SK-MEL-5 (cell line): ENCODE measurements around the gene EHBP1. TPM values are rescaled to one million over a fixed set of nuclear protein-coding genes. Genes with fewer than 3 reads are reported as not detected.
"Not testable (repeated sequence)": the region's sequence is repeated elsewhere in the genome, so short reads cannot be mapped to it uniquely, and the experiment has no call there.

Experiments used
- DNase-seq: peaks from one replicate; pipeline ENCODE4 v3.0.0-alpha.2; 2016; ENCODE audit warnings: low read depth, low spot score
- in situ Hi-C: cut with HindIII; loops from 2 replicates; pipeline ENCODE4 v1.10.0; 2016; ENCODE audit warnings: low sequenced_read_pairs, high pct_unique_total_duplicates, low pct_unique_long_range_greater_than_20kb
- total RNA-seq: library from RNA; depleted of rRNA; stranded (reverse); fragments of >200 nt; shearing (Covaris generic); gene quantifications from 2 replicates; pipeline ENCODE4 v1.2.3, GENCODE V29; 2014

EHBP1 gene
- total RNA-seq, 1 experiment from 2014 or later = 49.0 TPM

GRCh38 chr2:63000801-63001200, 295.3 kb downstream of the EHBP1 start:
- DNase-seq = no peak
- in situ Hi-C loops = no loop called here

DNA sequence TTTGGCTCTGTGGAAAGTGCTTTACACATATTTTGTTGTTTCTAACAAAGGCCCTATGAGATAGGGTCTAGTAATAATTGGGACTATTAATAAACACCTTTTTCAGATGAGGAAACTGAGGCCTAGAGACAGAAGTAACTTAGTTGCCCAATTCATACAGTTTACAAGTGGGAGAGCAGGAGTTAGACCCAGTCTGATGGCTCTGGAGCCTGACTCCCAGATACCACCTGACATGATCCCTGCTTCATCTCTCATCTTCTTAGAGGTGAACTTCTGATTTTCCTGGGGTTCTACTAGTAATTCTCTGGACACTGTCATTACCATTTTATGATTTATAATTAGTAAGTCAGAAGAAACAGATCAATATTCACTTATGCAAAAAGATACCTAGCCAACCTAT, 296.1 kb downstream of the EHBP1 start:
- no peak for DNase-seq
- in situ Hi-C loops = no loop called here

DNA sequence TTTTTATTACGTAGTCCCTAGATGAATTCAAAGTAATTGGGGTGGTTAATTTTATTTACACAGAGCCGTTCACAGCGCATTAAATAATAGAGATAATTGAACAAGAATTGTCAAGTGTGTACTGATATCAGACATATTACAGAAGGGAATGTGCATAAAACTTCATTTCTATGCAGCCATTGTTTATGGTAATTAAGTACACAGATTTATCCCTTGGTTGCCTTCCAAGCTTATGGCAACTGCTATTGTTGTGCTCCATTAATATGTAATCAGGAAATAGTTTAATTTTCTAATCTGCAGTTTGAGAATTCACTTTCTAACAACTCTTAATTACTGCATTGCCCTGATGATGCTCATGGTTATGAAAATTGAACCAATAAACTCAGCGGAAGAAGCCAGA, 297.8 kb downstream of the EHBP1 start:
- in situ Hi-C loops = no loop called here
- no peak for DNase-seq

GRCh38 chr2:63007813-63008458, 302.4 kb downstream of the EHBP1 start:
- in situ Hi-C loops = no loop called here
- DNase-seq = no peak

GRCh38 chr2:63008838-63009237, 303.3 kb downstream of the EHBP1 start:
- no peak for DNase-seq
- in situ Hi-C loops = no loop called here

DNA sequence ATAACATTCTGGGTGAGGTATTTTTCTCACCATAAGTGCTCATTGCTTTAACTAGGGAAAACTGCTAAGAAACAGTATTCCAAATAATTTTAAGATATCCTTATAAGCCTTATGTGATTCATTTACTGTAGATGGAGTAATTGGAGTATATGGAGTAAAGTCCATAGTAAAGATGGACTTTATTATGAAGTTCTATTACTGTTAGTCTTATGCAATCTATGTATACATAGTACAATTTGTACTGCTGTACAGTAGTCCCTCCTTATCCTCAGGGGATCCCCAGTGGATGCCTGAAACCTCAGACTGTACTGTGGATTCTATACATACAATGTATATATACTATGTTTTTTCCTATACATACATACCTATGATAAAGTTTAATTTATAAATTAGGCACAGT, 304.0 kb downstream of the EHBP1 start:
- DNase-seq = no peak
- in situ Hi-C loops = no loop called here

DNA sequence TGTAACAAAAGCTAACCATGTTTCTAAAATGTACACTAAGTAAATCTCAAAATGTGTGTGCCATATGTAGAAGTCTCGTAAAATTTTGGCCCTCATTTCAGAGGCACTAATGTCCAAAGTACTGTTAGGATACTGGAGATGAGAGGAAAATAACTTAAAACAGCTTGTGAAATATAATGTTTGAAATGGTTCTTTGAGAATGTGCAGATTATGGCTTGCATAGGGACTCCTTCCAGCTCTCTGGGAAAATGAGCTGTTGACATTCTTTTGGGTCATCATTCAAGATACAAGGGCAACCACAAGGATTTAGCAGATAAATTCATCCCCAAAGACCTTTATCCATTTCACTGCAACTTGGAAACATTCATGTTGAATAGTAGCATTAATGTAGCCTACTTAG, 307.0 kb downstream of the EHBP1 start:
- in situ Hi-C loops = no loop called here

GRCh38 chr2:63013438-63013837, 307.9 kb downstream of the EHBP1 start:
- in situ Hi-C loops = no loop called here
- no peak for DNase-seq

More for the DNA sequence above, 307.0 kb downstream of the EHBP1 start:
- no peak for DNase-seq

- no peak for DNase-seq
- in situ Hi-C loops = no loop called here
Observed at GRCh38 chr2:63015389-63015788, 309.9 kb downstream of the EHBP1 start.

GRCh38 chr2:63018439-63018838, 312.9 kb downstream of the EHBP1 start:
- in situ Hi-C loops = no loop called here
- no peak for DNase-seq

DNA sequence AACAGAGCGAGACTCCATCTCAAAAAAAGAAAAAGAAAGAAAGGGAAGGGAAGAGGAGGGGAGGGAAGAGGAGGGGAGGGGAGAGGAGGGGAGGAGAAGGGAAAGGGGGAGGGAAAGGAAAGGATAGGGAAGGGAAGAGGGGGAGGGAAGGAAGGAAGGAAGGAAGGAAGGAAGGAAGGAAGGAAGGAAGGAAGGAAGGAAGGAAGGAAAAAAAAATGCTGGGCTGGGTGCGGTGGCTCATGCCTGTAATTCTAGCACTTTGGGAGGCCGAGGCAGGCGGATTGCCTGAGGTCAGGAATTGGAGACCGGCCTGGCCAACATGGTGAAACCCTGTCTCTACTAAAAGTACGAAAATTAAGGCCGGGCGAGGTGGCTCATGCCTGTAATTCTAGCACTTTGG, 314.2 kb downstream of the EHBP1 start:
- in situ Hi-C loops, DNase-seq: not testable (repeated sequence)

DNA sequence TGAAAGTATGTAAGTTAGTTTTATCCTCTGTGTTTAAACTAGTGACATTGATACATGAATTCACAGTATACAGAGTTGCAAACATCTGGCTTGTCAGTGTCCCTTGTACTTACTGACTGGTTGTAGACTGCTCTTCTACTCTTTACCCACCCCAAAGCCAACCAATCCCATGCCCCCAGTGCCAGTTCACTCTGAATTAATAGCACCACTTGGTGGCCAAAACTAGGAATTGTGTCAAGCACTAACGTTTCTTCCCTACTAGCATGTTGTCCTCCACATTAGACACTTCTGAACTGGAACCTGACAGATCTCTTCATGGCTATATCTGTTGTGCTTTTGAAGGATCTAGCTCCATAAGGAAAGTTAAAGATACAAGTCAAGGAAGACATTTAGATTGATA, 317.9 kb downstream of the EHBP1 start:
- in situ Hi-C loops = no loop called here
- DNase-seq = peak; percentile 92

DNA sequence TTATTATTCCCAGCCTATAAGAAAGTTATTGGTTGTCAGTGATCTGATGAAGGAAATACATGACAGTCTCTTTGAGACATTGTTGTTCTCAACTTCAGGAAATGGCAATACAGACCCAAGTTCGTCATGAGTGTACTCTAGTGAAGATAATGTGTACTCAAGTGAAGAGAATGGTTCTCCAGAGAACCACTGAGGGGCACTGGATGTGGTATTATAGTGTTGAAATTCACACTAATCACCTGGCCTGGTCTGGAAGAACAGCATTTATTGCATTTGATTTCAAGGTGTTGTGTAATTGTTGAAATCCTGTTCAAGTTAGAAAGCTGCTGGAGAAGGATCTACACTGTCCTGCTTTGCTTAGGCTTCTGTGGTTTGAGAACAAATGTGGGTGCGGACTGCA, 321.7 kb downstream of the EHBP1 start:
- in situ Hi-C loops = no loop called here
- no peak for DNase-seq

GRCh38 chr2:63029058-63029457, 323.5 kb downstream of the EHBP1 start:
- no peak for DNase-seq
- in situ Hi-C loops = no loop called here

DNA sequence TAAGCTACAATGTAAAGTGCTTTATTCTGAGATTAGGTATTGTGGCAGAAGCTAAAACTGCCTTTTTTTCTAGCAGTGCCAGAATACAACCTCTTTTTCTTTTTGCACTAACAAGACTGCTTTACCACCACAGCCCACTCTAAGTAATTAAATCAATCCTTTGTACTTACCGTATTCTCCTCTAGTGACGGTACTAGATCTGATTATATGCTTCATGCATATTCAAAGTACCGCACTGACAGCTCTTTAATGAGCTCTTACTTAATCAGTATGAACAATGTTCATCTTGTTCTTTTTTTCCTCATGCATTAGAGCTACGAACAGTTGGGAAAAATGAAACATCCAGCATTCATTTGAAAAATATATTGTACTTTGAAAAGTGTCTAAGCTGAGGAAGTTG, 329.0 kb downstream of the EHBP1 start:
- peak; percentile 50 for DNase-seq
- in situ Hi-C loops = no loop called here

DNA sequence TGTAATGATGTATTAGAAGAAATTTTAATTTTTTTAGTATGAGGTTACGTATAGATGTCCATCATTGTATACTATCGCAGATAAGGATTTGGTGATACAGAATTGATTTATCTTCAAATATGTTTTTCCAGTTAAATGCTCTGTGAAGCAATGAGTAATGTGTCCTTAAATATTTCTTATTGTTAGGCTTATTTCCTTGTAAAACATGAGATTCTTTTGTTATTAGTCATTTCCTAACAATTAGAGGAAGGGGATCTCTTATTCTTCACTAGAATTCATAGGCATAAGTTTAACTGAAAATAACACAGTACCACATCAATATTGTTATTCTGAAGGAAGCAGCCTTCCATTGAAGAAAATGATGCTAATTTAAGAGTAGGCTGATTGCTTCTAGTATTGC, 329.7 kb downstream of the EHBP1 start:
- in situ Hi-C loops = no loop called here
- no peak for DNase-seq

GRCh38 chr2:63035660-63036059, 330.1 kb downstream of the EHBP1 start:
- in situ Hi-C loops = no loop called here
- peak; percentile 98 for DNase-seq

- DNase-seq = peak; percentile 47
- in situ Hi-C loops = no loop called here
Observed at GRCh38 chr2:63038034-63038433, 332.5 kb downstream of the EHBP1 start.

GRCh38 chr2:63040586-63040985, 335.1 kb downstream of the EHBP1 start:
- in situ Hi-C loops = no loop called here
- peak; percentile 74 for DNase-seq

DNA sequence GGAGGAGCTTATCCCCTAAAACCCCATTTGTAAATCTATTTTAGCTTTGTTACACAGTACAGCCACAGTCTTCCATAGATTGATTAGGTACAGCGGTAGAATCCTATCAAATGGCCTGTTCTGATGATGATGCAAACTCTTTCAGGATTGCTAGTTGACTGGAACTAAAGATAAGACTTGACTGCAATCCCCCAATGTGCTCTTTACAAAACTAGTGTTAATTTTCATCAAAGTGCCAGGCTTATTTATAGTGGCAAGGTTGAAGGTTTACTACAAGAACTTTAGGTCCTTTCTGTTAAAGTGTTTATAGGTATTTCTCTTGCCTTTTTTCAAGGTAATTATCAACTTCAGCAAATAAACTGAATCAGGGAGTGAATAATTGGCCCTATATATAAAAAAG, 336.1 kb downstream of the EHBP1 start:
- in situ Hi-C loops = no loop called here
- DNase-seq = no peak
